SH-SY5Y (cell line): Measurements from ENCODE around the gene OARD1.

Experiments used
- GATA2 ChIP-seq: IDR thresholded peaks from 2 replicates; pipeline ENCODE4 v1.6.1; 2011; ENCODE audit warnings: mild to moderate bottlenecking, low read depth, low read length
- GATA3 ChIP-seq: IDR thresholded peaks from 2 replicates; pipeline ENCODE4 v1.6.1; 2011; ENCODE audit warnings: low read depth, mild to moderate bottlenecking, low read length, moderate library complexity

GRCh38 chr6:41036601-41037000 is 35.6 kb downstream of the OARD1 start:
- TF ChIP-seq GATA3 (no peak), GATA2 (no peak)
